ENCODE measurements around the gene GABRG3. TPM values are rescaled to one million over a fixed set of nuclear protein-coding genes. Genes with fewer than 3 reads are reported as not detected.

GABRG3 gene
- total and polyA plus RNA-seq, 10 of the 15 experiments (the other 5 are each of a cell fraction or from before 2014, with no cell fraction given): 0.15 TPM; not detected in 9

GRCh38 chr15:26921433-26921832, 49.5 kb upstream of the GABRG3 start:
- TF ChIP-seq JUND (IDR thresholded peaks at IDR 0.05; ENCODE audit: low read depth, low read length) (no peak), POLR2A (IDR thresholded peaks at IDR 0.05; ENCODE audit: low read depth, low read length) (no peak), JUNB (IDR thresholded peaks at IDR 0.05) (no peak), WRNIP1 (IDR thresholded peaks at IDR 0.05; ENCODE audit: borderline replicate concordance, low read depth, low read length) (no peak), ATF3 (IDR thresholded peaks at IDR 0.05; ENCODE audit: borderline replicate concordance, extremely low read depth, low read depth, low read length) (no peak), FOXM1 (IDR thresholded peaks at IDR 0.05; ENCODE audit: low read depth, low read length) (no peak), CBX5 (IDR thresholded peaks at IDR 0.05; ENCODE audit: low read depth) (no peak), KDM1A (IDR thresholded peaks at IDR 0.05; ENCODE audit: borderline replicate concordance) (no peak), CBFB (IDR thresholded peaks at IDR 0.05; ENCODE audit: low read depth) (no peak), CREB1 (IDR thresholded peaks at IDR 0.05; ENCODE audit: low read depth) (no peak), FOXK2 (IDR thresholded peaks at IDR 0.05) (no peak), BCL11A (IDR thresholded peaks at IDR 0.05; ENCODE audit: low read depth, low read length) (no peak), ZBTB33 (IDR thresholded peaks at IDR 0.05) (no peak), NR2C1 (IDR thresholded peaks at IDR 0.05) (no peak)
- TF ChIP-seq, protein P1, sequence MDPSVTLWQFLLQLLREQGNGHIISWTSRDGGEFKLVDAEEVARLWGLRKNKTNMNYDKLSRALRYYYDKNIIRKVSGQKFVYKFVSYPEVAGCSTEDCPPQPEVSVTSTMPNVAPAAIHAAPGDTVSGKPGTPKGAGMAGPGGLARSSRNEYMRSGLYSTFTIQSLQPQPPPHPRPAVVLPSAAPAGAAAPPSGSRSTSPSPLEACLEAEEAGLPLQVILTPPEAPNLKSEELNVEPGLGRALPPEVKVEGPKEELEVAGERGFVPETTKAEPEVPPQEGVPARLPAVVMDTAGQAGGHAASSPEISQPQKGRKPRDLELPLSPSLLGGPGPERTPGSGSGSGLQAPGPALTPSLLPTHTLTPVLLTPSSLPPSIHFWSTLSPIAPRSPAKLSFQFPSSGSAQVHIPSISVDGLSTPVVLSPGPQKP (IDR thresholded peaks at IDR 0.05; ENCODE audit: low read depth, low read length): no peak
- TF ChIP-seq, protein P2, sequence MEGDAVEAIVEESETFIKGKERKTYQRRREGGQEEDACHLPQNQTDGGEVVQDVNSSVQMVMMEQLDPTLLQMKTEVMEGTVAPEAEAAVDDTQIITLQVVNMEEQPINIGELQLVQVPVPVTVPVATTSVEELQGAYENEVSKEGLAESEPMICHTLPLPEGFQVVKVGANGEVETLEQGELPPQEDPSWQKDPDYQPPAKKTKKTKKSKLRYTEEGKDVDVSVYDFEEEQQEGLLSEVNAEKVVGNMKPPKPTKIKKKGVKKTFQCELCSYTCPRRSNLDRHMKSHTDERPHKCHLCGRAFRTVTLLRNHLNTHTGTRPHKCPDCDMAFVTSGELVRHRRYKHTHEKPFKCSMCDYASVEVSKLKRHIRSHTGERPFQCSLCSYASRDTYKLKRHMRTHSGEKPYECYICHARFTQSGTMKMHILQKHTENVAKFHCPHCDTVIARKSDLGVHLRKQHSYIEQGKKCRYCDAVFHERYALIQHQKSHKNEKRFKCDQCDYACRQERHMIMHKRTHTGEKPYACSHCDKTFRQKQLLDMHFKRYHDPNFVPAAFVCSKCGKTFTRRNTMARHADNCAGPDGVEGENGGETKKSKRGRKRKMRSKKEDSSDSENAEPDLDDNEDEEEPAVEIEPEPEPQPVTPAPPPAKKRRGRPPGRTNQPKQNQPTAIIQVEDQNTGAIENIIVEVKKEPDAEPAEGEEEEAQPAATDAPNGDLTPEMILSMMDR (IDR thresholded peaks at IDR 0.05 in 2 of 3, conservative IDR thresholded peaks at IDR 0.05 in 1 of 3; ENCODE audit: control insufficient read depth in 2 of 3, extremely low read depth in 1 of 3, insufficient read depth in 1 of 3, low read depth in 3 of 3, low read length in 3 of 3): no peak
- ChIA-PET SMC1A (ENCODE audit: uncharacterized antibody, unreplicated experiment) (no interaction called here), CTCF (no interaction called here), RAD21 (ENCODE audit: unreplicated experiment) (no interaction called here), POLR2A (no interaction called here)
- no peak overlapping the region for H3K9ac ChIP-seq (ENCODE audit: control insufficient read depth, insufficient read depth, low read length)
- FAIRE-seq: no peak
- in situ Hi-C loops (cut with MboI): no loop called here
- H3K4me1 ChIP-seq (ENCODE audit: control insufficient read depth, insufficient read depth, low read length): no peaks in the 10 kb centered on the region
- H3K27ac ChIP-seq (ENCODE audit: control insufficient read depth, insufficient read depth): no peak overlapping the region
- intact Hi-C loops (cut with micrococcal nuclease; ENCODE audit: unreplicated experiment): no loop called here
- H3K36me3 ChIP-seq (ENCODE audit: control insufficient read depth in 2 of 2, insufficient read depth in 2 of 2, low read length in 1 of 2): no peaks in the 10 kb centered on the region
- H3K79me2 ChIP-seq (ENCODE audit: control insufficient read depth, insufficient read depth, low read length): no peaks in the 10 kb centered on the region
- ATAC-seq: no peak
- no peaks in the 10 kb centered on the region for H4K20me1 ChIP-seq (ENCODE audit: control insufficient read depth, insufficient read depth)
- no peak overlapping the region for H3K4me2 ChIP-seq (ENCODE audit: control insufficient read depth, insufficient read depth)
- WGBS (ENCODE audit: insufficient coverage, insufficient replicate concordance, low lambda C conversion rate, missing lambda C conversion rate): 0% methylated on average over 1 of the region's 1 CpG
- H3K4me3 ChIP-seq: no peak overlapping the region
- DNase-seq (ENCODE audit: low read depth, low spot score): no peak
- H3K27me3 ChIP-seq (replicated peaks in 1 of 2; ENCODE audit: control insufficient read depth in 2 of 2, insufficient read depth in 2 of 2, low read length in 1 of 2): no peaks in the 10 kb centered on the region
- no peaks in the 10 kb centered on the region; the same call in 2 of the 3 replicates for H3K9me3 ChIP-seq (replicated peaks; ENCODE audit: control insufficient read depth, insufficient read depth, low read length)
- H2AFZ ChIP-seq (ENCODE audit: control insufficient read depth, low read depth, low read length): no peak overlapping the region
- no TSS peak for BruUV-seq (replicated peaks)
